ENCODE data around the gene PKD1L1. TPM values are rescaled to one million over a fixed set of nuclear protein-coding genes. Genes with fewer than 3 reads are reported as not detected.
"Not testable (repeated sequence)": the region's sequence is repeated elsewhere in the genome, so short reads cannot be mapped to it uniquely, and the experiment has no call there.

The PKD1L1 gene
- polyA plus RNA-seq, 1 donor: 0.88 TPM

GRCh38 chr7:47937065-47937687 lies 11.1 kb downstream of the PKD1L1 start:
- DNase-seq: no peak

GRCh38 chr7:47936323-47936722 lies 11.9 kb downstream of the PKD1L1 start:
- DNase-seq: no peak

DNA sequence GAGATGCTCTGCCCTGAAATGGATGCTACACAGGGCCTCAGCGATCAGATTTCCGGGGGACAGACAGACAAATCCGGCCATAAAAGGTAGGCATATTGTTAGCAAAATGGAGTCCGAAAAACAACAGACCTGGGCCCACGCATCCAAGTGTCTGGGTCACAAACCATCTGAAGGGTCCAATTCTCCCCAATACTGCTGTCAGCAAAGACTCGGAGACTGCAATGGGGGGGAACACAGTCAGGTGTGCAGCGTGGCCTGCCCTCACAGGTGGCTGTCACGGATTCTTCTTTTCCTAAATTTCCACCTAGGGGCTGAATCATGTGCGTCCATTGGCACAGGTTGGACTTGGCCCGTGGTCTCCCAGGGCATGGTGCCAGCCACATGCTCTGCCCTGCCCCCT lies 12.9 kb downstream of the PKD1L1 start:
- no peak for DNase-seq

GRCh38 chr7:47934831-47935230 lies 13.4 kb downstream of the PKD1L1 start:
- DNase-seq: no peak

DNA sequence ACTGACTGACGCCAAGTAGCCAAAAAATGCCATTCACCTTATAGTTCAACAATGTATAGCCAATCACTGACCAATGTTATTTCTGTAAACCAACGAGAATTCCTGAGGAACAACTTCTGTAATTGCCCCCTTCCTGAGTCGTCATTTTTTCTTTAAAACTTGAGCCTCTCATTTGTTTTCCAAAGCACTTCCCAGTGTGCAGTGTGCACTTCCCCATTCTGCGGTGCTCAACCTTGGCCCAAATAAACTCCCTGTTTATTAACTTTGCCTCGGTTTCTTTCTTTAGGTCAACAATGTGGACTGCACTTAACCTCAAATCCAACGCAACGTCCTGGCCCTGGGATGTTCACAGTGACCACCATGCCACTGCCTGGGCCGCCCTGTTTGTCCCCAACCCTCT lies 15.1 kb downstream of the PKD1L1 start:
- no peak for DNase-seq

DNA sequence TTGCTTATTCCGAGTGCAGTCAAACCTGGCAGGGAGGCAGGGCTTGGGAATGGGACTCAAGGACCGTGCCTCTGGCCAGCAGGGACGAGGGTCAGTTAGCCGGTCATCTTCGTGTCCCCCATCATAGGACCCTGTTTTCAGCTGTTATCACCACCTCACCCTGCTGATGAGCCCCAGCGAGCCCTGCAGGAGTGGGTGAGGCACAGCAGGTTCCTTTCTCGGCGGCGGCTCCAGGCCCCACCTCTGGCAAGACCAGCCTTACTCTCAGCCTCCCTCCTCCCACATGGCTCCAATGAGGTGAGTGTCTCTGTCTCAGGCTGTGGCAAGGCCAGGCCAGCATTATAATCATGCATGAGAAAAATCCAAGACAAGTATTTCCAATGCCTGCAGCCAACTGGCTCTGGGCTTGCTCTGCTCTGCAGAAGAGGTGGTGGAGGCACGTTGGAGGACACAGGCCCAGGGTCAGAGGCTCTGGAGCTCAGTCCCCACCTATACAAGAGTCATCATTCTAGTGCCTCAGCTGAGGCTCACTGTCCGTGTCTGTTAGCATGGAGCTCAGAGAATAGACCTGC lies 15.7 kb downstream of the PKD1L1 start:
- no peak for DNase-seq

DNA sequence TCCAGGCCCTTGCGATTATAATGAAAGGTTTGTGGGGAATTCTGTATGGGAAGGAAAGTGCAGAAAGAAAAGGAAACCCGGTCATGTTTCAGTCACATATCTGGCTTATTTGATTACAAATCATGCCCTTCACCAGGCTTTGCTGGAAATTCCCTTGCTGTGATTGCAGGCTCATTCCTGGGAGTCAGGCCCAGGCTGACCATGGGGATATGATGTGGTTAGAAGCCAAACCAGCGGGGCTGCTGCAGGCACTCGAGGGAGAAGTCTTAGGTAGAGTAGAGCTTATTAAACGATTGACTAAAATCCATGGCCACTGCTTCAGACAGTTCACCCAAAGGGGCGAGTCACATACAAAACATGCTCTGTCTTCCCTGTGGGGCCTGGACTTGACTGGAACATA lies 16.2 kb downstream of the PKD1L1 start:
- DNase-seq: no peak

GRCh38 chr7:47931005-47932004 lies 17.0 kb downstream of the PKD1L1 start:
- DNase-seq: no peak

- DNase-seq: no peak
These were observed 24.0 kb downstream of the PKD1L1 start for GRCh38 chr7:47924266-47924665.

- DNase-seq: not testable (repeated sequence)
These were observed 25.0 kb downstream of the PKD1L1 start for GRCh38 chr7:47923081-47923875.

GRCh38 chr7:47916514-47916913 lies 31.8 kb downstream of the PKD1L1 start:
- DNase-seq: not testable (repeated sequence)

- no peak for DNase-seq
These were observed 32.7 kb downstream of the PKD1L1 start for GRCh38 chr7:47915616-47915976.

- no peak for DNase-seq
These were observed 33.3 kb downstream of the PKD1L1 start for GRCh38 chr7:47914717-47915615.

GRCh38 chr7:47912332-47912731 lies 35.9 kb downstream of the PKD1L1 start:
- no peak for DNase-seq

DNA sequence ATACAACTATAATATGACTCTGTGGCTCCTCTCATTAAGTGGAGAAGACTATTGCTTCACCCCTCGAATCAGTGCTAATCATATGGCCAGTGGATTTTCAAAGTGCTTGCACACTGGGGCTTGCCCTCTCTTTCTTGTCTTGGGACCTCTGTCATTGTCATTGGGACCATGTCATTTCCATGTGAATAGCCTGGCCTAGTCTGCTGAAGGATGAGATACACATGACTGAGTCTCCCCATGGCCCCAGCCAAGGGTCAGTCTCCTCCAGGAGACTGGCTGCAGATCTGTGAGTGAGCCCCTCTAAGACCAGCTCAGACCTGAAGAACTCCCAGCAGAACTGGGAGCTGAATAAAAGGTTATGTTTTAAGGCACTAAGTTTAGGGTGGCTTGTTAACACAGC lies 39.5 kb downstream of the PKD1L1 start:
- DNase-seq: no peak

- DNase-seq: no peak
These were observed 40.2 kb downstream of the PKD1L1 start for GRCh38 chr7:47907981-47908616.

GRCh38 chr7:47906883-47907282 lies 41.4 kb downstream of the PKD1L1 start:
- no peak for DNase-seq

- DNase-seq: no peak
These were observed 43.0 kb downstream of the PKD1L1 start for GRCh38 chr7:47905076-47905920.

GRCh38 chr7:47902013-47902412 lies 46.3 kb downstream of the PKD1L1 start:
- no peak for DNase-seq

DNA sequence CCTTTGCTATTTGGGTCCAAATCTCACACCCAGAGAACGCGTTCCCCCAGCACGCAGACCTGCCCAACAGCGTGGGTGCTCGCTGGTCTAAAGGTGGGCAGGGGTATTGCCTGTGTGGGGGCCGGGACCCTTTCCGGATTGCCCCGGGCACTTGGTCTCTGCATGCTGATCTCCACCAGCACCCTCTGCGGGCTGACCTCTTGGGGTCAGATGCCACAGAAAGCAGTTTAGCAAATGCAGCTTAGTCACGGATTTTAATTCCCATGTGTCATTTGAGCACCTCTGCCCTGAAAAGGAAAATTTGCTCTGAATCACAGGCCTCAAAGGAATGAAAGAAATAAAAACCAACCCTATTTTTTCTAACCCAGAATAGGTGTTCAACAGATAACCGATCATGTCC lies 46.7 kb downstream of the PKD1L1 start:
- no peak for DNase-seq

All from hindlimb muscle (tissue), 1 donor.